ENCODE data around the gene SLC35A4.

SLC35A4 gene

GRCh38 chr5:140546851-140547507 is 17.6 kb upstream of the SLC35A4 start:
- Histone ChIP-seq H3K4me2 (ENCODE audit: low read length) (peak overlapping the region; percentile 81), H4K20me1 (ENCODE audit: insufficient read depth, low read length) (no peaks in the 10 kb centered on the region), H3K4me1 (ENCODE audit: insufficient read depth, low read length, severe bottlenecking) (peaks cover 24% of the 10 kb centered on the region), H3F3A (ENCODE audit: insufficient read depth, low read length) (no peaks in the 10 kb centered on the region), H3K36me3 (ENCODE audit: insufficient read depth, low read length) (peaks cover 58% of the 10 kb centered on the region), H3K27ac (ENCODE audit: low read depth, low read length, poor library complexity, severe bottlenecking) (no peak overlapping the region), H3K9me2 (ENCODE audit: low read depth, low read length) (no peaks in the 10 kb centered on the region), H3K27me3 (ENCODE audit: insufficient read depth, low read length) (no peaks in the 10 kb centered on the region), H3K4me3 (ENCODE audit: low read depth, low read length, poor library complexity, severe bottlenecking) (peak overlapping the region; percentile 61), H2AFZ (ENCODE audit: low read length) (no peak overlapping the region), H3K79me2 (ENCODE audit: insufficient read depth, low read length) (no peaks in the 10 kb centered on the region), H3K9me3 (ENCODE audit: low read length) (no peaks in the 10 kb centered on the region), H3K9ac (ENCODE audit: low read length) (peak overlapping the region; percentile 47; the same call in 1 of the 2 replicates)
- TF ChIP-seq EZH2 (IDR thresholded peaks at IDR 0.05; ENCODE audit: borderline replicate concordance, low read length): no peak
- TF ChIP-seq, protein P1, sequence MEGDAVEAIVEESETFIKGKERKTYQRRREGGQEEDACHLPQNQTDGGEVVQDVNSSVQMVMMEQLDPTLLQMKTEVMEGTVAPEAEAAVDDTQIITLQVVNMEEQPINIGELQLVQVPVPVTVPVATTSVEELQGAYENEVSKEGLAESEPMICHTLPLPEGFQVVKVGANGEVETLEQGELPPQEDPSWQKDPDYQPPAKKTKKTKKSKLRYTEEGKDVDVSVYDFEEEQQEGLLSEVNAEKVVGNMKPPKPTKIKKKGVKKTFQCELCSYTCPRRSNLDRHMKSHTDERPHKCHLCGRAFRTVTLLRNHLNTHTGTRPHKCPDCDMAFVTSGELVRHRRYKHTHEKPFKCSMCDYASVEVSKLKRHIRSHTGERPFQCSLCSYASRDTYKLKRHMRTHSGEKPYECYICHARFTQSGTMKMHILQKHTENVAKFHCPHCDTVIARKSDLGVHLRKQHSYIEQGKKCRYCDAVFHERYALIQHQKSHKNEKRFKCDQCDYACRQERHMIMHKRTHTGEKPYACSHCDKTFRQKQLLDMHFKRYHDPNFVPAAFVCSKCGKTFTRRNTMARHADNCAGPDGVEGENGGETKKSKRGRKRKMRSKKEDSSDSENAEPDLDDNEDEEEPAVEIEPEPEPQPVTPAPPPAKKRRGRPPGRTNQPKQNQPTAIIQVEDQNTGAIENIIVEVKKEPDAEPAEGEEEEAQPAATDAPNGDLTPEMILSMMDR (IDR thresholded peaks at IDR 0.05; ENCODE audit: low read length): no peak

DNA sequence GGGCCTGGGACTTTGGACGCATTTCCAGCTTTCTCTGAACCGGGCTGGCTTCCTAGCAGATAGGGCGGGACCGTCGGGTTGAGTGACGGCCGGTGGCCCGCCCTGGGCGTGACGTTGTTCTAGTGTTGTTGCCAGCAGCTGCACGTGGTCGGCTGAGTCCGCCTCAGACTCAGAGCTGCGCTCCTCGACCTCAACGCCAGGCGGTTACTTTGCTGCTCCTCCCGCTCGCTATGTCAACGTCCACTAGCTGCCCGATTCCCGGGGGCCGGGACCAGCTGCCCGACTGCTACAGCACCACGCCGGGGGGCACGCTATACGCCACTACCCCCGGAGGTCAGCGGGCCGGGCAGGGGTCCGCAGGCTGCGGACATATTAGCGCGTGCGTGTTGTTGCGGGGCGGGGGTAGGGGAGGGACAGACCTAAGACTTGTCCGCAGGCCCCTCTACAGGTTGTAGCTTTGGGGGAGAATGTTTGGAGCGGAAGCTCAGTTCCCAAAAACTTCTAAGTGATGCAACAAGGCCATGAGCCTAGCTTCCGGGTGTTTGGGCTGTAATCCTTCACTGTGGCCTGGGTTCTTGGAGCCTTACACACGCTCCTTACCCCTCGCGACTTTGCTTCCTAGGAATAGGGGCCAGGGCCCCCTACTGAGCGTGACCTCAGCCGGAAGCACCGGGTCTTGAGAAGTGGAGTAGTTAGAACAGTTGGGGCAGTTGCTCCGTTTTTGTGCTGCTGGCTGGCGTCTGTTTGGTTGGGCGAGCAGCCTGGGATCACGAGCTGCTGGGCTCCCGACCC is 16.9 kb upstream of the SLC35A4 start, which contains the start of gene EIF4EBP3:
Gene EIF4EBP3 (plus strand): TSS at position 155 of the 792 bp plus-strand sequence. CDS start 76 bp downstream, at position 231.
- Histone ChIP-seq H2AFZ (ENCODE audit: low read length) (no peak within 1 kb of the TSS), H4K20me1 (ENCODE audit: insufficient read depth, low read length) (no peaks in the 10 kb centered on the region), H3K9ac (ENCODE audit: low read length) (peak within 1 kb of the TSS; percentile 66), H3K4me2 (ENCODE audit: low read length) (peak within 1 kb of the TSS; percentile 81), H3K27me3 (ENCODE audit: insufficient read depth, low read length) (no peaks in the 10 kb centered on the region), H3K36me3 (ENCODE audit: insufficient read depth, low read length) (peaks cover 58% of the 10 kb centered on the region), H3K9me3 (ENCODE audit: low read length) (no peaks in the 10 kb centered on the region), H3K4me1 (ENCODE audit: insufficient read depth, low read length, severe bottlenecking) (peaks cover 24% of the 10 kb centered on the region), H3K79me2 (ENCODE audit: insufficient read depth, low read length) (no peaks in the 10 kb centered on the region), H3F3A (ENCODE audit: insufficient read depth, low read length) (no peaks in the 10 kb centered on the region), H3K9me2 (ENCODE audit: low read depth, low read length) (no peaks in the 10 kb centered on the region), H3K27ac (ENCODE audit: low read depth, low read length, poor library complexity, severe bottlenecking) (peak within 1 kb of the TSS; percentile 71), H3K4me3 (ENCODE audit: low read depth, low read length, poor library complexity, severe bottlenecking) (peak within 1 kb of the TSS; percentile 61)
- TF ChIP-seq, protein P1 (IDR thresholded peaks at IDR 0.05; ENCODE audit: low read length): peak; percentile 39; the same call in 1 of the 2 replicates
- no peak for TF ChIP-seq EZH2 (IDR thresholded peaks at IDR 0.05; ENCODE audit: borderline replicate concordance, low read length)

DNA sequence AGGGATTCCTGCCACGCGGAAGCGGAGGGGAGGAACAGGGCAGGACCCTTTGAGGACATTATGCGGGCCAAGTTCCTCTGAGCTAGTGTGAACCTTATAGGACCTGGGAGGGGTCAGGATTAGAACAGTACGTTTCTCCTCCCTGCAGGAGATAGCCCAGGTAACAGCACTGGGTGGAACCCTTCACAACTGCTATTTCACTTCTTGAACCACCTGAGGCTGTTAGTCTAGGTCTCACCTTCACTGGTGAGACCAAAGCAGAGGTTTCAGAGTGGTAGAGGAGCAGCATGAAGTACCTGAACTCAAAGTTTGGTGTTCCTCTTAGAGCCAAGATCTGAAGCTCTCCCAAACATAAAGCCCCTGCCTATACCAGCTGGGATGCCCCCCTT is 16.3 kb upstream of the SLC35A4 start:
- peak overlapping the region; percentile 61 for H3K4me3 ChIP-seq (ENCODE audit: low read depth, low read length, poor library complexity, severe bottlenecking)

More for the DNA sequence above, 16.3 kb upstream of the SLC35A4 start:
- Histone ChIP-seq H3K4me2 (ENCODE audit: low read length) (peak overlapping the region; percentile 81), H2AFZ (ENCODE audit: low read length) (no peak overlapping the region), H3K4me1 (ENCODE audit: insufficient read depth, low read length, severe bottlenecking) (peaks cover 24% of the 10 kb centered on the region), H3F3A (ENCODE audit: insufficient read depth, low read length) (no peaks in the 10 kb centered on the region), H3K9me3 (ENCODE audit: low read length) (no peaks in the 10 kb centered on the region), H3K36me3 (ENCODE audit: insufficient read depth, low read length) (peaks cover 59% of the 10 kb centered on the region), H4K20me1 (ENCODE audit: insufficient read depth, low read length) (no peaks in the 10 kb centered on the region), H3K9ac (ENCODE audit: low read length) (peak overlapping the region; percentile 66), H3K79me2 (ENCODE audit: insufficient read depth, low read length) (no peaks in the 10 kb centered on the region), H3K27me3 (ENCODE audit: insufficient read depth, low read length) (no peaks in the 10 kb centered on the region), H3K27ac (ENCODE audit: low read depth, low read length, poor library complexity, severe bottlenecking) (peak overlapping the region; percentile 71), H3K9me2 (ENCODE audit: low read depth, low read length) (no peaks in the 10 kb centered on the region)
- TF ChIP-seq EZH2 (IDR thresholded peaks at IDR 0.05; ENCODE audit: borderline replicate concordance, low read length): no peak
- TF ChIP-seq, protein P1 (IDR thresholded peaks at IDR 0.05; ENCODE audit: low read length): no peak
